ENCODE results near the gene TMEM81. TPM values are rescaled to one million over a fixed set of nuclear protein-coding genes. Genes with fewer than 3 reads are reported as not detected.

The TMEM81 gene, protein sequence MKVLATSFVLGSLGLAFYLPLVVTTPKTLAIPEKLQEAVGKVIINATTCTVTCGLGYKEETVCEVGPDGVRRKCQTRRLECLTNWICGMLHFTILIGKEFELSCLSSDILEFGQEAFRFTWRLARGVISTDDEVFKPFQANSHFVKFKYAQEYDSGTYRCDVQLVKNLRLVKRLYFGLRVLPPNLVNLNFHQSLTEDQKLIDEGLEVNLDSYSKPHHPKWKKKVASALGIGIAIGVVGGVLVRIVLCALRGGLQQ
- total RNA-seq = 3.3 TPM

DNA sequence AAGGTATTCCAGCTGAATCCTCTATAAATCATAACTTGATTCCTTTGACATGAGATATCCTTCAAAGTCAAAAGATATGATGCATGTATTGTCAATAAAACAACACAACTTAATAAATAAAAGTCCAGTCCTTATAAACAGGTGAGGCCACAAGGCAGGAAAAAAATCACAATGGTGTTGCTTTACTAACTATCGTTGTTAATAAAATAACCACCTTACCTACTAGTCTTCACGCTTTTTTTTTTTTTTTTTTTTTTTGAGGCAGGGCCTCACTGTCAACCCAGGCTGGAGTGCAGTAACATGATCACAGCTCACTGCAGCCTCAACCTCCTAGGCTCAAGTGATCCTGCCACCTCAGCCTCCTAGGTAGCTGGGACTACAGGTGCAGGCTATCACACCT, at the start of gene TMEM81:
TSS of gene TMEM81 (minus strand) at position 101 of the 400 bp plus-strand sequence. CDS start 140 bp downstream, outside the sequence.
- FAIRE-seq = no peak

DNA sequence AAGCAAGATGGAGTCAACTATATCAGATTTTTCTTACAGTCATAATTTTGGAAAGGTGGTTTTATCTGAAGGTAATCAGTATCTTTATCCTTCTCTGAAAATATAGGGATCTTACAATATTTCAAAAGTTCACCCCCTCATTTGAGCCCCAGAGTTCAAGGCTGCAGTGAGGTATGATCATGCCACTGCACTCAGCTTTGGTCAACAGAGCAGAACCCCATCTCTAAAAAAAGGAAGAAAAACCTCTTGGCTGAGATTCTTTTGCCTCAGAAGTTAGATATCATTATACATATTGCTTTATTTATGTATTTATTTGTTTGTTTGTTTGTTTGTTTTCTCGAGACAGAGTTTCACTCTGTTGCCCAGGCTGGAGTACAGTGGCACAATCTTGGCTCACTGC, 49.0 kb upstream of the TMEM81 start:
- DNase-seq (ENCODE audit: low spot score in 2 of 2) (no peak), FAIRE-seq (no peak)

More for the DNA sequence above, at the start of gene TMEM81:
- DNase-seq (ENCODE audit: low spot score in 2 of 2) = no peak

DNA sequence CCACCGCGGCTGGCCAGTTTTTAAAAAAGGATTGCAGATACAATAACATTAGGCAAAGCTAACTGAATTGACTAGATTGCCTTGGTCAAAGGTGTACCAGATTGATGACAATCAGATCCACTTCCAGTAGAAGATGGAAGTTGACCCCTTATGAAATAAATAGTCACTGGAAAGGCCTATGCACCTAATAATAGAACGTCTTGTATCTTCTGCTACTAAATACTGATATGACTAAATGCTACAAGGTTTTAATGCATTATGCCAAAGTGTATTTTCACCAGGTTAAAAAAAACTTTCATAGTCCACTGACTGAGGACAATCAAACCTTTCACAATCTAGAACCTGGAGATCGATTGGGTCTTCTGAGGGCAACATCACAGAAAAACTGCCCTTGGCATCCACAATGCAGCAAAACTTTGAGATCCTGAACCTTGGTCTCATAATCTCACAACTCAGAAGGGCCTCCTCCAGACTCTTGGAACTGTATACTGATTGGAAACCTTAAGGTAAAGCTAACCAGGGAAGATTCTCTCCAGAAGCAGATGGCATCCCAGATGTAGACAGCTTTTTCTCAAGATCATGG, 45.3 kb upstream of the TMEM81 start:
- FAIRE-seq = no peak
- DNase-seq (ENCODE audit: low spot score in 2 of 2) = no peak

DNA sequence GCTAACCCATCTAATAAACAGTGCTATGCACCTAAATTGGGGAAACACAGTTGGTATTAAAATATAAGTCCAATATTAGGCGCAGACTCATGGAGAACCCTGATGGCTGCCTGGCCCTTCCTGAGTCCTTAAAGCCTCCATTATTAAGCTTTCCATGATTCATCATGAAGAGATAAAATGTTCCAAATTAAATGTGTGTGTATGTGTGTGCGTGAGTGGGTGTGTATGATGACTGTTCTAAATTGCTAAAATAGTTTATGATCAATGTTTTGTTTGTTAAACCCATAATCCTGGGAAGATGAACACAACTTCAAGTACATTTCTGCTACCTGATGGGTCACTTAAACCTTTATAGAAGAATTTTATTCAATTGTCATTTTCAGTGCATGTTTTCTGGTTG, 43.8 kb upstream of the TMEM81 start:
- FAIRE-seq (no peak), DNase-seq (ENCODE audit: low spot score in 2 of 2) (no peak)

DNA sequence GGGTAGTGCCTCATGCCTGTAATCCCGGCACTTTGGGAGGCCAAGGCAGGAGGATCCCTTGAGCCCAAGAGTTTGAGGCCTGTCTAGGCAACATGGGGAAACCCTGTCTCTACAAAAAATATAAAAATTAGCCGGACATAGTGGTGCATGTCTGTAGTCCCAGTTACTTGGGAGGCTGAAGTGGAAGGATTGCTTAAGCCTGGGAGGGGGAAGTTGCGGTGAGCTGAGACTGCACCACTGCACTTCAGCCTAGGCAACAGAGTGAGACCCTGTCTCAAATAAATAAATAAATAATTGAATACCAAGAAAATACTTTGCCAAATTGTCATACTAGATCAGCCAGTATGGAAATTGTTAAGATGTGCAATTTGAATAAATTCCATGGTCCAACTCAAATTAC, 43.4 kb upstream of the TMEM81 start:
- DNase-seq (ENCODE audit: low spot score in 2 of 2) (no peak), FAIRE-seq (no peak)

DNA sequence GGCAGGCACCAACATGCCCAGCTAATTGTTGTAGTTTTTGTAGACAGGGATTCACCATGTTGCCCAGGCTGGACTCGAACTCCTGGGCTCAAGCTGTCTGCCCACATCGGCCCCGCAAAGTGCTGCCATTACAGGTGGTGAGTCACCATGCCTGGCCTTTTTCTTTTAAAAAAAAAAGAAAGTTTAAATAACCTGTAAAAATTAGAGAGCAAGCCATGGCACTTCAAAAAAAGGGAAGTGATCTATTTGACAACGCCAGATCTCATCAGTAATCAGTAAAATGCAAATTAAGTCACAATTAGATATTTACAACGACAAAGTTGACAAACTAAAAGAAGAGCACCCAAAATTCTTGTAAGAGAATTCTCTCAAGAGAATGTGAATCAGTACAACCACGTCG, 40.5 kb upstream of the TMEM81 start:
- FAIRE-seq (no peak), DNase-seq (ENCODE audit: low spot score in 2 of 2) (no peak)

DNA sequence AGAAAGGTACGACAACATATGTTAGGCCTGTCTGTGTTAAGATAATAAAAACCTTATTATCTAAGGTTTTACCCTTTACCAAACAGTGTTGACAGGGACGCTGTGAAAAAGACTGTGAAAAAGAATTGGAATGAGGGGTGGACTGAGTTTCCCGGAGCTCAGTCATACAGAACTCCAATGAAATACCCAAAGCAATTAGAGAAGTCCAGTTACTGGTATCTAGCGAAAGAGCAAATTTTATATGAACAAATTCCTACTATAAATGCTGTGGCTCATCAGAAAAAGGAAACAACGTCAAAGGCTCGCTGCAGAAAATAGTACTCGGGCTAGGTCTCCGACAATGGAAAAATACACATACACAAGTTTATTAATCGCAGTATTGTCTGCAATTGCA, 38.2 kb upstream of the TMEM81 start:
- DNase-seq (ENCODE audit: low spot score in 2 of 2) = no peak
- no peak for FAIRE-seq

DNA sequence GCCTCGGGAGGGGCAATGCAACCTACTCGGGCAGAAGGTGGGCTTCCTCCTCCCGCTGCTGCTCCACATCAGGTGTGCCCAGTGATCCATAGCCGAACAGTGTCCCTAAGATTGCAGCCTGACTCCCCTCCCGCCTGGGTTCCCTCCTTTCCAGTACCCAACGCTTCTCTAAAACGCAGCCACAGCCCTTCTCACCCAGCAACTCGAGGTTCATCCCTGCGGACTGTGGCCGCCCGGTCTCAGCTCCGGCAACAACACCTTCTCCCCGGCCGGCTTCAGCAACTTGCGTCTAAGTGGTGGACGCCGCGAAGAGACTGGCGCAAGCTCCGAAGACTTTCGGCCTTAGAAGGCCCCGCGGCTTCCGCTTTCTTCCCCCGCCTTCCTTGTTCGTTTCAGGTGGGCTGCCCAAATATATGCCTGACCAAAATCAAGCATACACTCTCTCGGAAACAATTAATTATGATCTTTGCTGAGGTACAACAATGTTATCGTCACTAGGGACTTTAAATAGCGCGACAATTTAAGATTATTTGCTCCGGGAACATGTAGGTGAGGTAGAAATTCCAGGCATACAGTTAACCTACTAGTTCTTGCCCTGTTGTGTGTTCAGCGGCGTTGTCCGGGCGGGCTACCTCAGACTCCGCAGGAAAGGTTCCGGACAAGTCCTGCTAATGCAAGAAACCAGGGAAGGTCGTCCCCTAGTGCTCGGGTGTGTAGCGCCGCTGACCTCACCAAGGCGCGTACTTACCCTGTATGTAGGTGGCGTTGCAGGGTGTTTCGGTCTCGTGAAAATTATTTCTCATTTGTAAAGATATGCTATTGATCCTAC, 37.6 kb upstream of the TMEM81 start, which contains the start of gene RBBP5:
TSS of gene RBBP5 (minus strand) at position 319 of the 829 bp plus-strand sequence. CDS start at position 214, 105 bp downstream.
- peak; percentile 56 to 77 for DNase-seq (ENCODE audit: low spot score in 2 of 2)
- no peak for FAIRE-seq

DNA sequence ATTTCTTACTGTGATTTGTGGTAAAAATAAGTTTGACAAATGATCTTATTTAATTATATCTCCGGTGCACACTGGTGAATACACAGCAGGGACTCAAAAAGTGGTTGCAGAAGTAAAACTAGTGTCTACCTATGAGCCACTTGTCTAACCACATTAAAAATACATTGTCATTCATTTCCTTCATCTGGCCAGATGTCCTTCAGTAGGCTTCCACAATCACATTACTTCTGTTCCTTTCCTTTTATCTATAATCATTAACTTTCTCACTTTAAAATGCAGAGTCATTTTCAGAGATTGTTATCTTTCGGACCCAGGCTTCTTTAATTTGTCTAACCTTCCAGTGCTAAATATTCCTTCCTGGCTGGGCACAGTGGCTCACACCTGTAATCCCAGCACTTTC, 34.5 kb upstream of the TMEM81 start:
- no peak for FAIRE-seq
- DNase-seq (ENCODE audit: low spot score in 2 of 2) = no peak

DNA sequence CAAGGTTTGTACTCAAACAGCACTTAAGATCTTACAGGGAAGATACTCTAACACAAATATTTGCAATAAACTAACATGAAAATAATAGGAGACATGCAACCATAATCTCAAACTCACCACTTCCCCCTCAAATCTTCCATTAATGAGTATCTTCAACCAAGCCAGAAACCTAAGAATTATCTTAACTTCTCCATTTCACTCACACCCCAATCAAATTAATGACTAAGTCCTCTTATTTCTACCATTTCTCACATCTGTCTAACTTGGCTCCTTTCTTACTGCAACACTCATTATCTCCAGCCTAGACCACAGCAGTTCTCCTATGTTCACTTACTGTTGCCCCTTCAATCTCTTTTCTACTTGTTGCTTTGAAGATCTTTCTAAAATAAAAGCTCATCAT, 27.1 kb upstream of the TMEM81 start:
- FAIRE-seq (no peak), DNase-seq (ENCODE audit: low spot score in 2 of 2) (no peak)

DNA sequence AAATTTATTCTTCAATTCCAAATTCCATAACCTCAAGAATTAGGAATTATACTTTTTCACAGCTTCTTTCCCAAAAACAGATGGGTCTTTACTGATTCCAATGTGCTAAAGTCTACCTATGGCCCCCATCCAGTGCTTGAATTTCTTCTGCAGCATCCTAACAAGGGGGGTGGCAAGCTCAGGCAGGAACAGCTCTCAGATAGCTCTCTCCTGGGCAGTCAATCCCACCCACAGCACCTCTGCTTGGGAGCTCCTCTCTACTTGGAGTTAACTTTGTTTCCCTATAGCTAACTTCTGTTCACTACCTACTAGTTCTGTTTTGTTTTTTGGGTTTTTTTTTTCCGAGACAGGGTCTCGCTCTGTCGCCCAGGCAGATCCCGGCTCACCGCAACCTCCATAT, 25.5 kb upstream of the TMEM81 start:
- DNase-seq (ENCODE audit: low spot score in 2 of 2) = no peak
- FAIRE-seq = no peak

DNA sequence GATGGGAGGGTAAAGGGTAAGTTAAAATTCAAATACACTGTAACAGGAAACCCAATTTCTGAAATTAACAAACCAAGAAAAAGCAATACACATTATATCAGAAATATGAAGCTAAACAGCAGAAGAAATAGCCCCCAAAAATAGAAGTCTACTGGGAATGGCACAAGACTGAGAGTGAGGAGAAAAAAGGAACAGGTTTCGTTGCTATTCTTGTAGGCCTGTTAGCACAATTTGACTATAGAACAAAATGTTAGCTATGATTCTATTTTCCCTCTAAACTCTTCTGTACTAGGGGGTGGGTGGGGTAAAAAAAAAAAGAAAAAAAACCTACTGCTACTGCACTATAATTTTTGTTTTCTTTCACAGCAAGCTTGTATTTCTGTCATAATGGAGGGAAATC, 25.0 kb upstream of the TMEM81 start:
- no peak for FAIRE-seq

DNA sequence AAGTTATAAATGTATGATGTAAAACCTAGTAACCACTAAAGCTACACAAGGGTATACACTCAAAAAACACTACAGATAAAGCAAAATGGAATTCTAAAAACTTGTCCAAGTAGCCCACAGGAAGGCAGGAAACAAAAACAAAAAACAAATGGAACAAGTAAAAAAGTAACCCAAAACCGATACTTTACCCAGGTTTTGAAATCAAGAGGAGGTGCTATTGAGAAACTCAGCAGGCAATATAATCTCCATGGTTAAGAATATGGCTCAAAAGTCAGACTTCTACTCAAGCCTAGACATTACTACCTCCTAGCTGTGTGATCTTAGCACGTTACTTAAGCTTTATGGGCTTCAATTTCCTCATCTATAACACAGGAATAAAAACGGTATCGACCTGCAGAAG, 24.2 kb upstream of the TMEM81 start:
- DNase-seq (ENCODE audit: low spot score in 2 of 2) = no peak
- no peak for FAIRE-seq

More for the DNA sequence above, 25.0 kb upstream of the TMEM81 start:
- DNase-seq (ENCODE audit: low spot score in 2 of 2) = no peak

DNA sequence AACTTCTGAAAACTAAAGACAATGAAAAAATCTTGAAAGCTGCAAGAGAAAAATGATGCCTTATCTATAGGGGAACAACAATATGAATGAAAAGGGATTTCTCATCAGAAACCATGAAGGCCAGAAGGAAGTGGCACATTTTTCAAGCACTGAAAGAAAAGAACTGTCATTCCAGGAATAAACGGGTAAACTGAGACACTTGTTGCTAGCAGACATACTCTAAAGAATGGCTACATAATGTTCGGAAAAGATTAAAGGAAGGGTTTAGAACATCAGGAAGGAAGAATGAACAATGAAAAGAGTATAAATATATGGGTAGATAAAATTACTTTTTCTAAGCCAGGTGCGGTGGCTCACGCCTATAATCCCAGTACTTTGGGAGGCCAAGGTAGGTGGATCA, 23.1 kb upstream of the TMEM81 start:
- DNase-seq (ENCODE audit: low spot score in 2 of 2) = no peak
- FAIRE-seq = no peak

DNA sequence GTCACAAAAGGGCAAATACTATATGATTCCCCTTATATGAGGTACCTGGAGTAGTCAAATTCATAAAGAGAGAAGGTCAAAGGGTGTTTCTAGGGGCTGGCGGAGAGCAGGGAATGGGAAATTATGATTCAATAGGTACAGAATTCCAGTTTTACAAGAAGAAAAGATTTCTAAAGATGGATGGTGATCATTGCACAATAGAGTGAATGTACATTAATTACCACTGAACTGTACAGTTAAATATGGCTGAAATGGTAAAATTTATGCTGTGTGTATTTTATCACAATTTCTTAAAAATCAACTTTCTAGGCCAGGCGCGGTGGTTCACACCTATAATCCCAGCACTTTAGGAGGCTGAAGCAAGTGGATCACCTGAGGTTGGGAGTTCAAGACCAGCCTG, 18.1 kb upstream of the TMEM81 start:
- FAIRE-seq = no peak
- DNase-seq (ENCODE audit: low spot score in 2 of 2) = no peak

DNA sequence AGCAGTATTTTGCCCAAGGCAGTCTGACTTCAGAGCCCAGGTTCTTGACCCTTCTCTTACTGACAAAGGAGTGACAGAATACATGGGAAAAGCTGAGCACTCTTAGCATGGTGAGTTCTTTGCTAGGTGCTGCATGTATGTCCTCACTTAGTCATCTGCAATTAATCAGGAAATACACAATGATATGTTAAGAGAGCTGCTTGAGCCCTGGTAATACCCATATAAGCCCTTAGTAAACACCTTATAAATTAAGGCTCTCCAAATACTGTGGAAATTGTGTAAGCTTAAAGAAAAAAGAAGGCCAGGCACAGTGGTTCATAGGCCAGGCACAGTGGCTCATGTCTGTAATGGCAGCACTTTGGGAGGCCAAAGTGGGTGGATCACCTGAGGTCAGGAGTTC, 14.0 kb upstream of the TMEM81 start:
- no peak for DNase-seq (ENCODE audit: low spot score in 2 of 2)
- FAIRE-seq = no peak

DNA sequence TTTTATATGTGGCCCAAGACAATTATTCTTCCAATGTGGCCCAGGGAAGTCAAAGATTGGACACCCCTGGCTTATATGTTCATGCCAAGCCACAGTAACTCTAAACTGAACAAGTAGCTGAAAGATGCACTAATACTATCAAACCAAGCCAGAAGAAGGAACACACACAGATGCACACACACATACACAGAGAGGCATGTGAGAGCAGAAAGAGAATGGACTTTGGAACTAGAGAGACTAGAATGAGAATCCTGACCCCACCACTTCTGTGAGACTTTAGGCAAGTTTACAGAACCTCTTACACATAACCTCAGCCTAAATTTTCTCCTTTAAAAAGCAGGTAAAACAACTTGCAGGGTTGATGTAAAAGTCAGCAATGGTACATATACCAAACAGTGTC, 11.2 kb upstream of the TMEM81 start:
- FAIRE-seq = no peak
- no peak for DNase-seq (ENCODE audit: low spot score in 2 of 2)

DNA sequence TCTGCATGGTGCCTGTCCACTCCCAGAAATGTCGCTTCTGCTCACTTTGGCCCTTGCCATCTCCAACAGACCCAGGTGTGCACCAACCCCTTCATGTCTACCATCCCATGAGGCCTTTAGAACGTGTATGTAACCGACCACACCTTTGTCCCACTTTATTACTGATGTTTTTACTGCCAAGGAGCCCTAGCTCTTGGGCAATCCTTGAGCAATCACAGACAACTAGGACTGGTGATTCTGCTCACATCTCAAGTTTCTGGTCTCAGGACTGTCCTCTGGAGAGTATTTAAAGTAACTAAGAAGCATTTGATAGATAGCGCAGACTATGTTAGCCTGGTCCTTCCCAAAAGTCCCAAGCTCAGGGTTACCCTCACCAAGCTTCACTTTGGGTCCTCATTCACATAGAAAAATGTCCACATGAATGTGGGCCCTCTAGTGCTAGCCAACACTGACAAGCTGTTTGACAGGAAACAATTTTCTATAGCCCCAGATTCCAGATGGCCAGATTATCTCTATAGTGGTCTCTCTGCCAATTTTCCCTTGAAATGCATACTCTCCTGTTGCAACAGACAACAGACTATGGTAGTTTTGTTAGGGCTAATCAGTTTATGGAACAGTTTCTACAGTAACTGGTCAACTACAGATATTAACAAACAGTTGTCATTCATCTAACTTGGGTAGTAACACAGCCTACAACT, 6.9 kb upstream of the TMEM81 start:
- no peak for FAIRE-seq
- no peak for DNase-seq (ENCODE audit: low spot score in 2 of 2)

DNA sequence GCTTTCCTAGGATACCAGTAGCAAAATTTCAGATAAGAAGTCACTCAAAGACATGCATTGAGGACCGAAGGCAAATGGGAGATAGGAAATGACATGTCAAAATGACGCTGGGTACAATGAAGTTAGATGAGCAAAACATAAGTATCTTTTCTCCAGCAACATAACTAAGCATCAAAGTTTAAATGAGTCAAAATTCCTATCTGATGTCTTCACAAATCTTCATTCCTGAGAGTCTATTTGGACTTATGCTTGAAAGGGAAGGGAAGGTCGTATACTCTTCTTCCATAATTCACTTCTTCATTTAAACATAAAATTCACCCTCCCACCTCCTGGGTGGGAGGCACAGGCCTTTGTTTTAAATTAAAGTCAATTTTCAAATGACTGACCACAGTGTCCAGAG, 4.1 kb upstream of the TMEM81 start:
- FAIRE-seq = no peak

DNA sequence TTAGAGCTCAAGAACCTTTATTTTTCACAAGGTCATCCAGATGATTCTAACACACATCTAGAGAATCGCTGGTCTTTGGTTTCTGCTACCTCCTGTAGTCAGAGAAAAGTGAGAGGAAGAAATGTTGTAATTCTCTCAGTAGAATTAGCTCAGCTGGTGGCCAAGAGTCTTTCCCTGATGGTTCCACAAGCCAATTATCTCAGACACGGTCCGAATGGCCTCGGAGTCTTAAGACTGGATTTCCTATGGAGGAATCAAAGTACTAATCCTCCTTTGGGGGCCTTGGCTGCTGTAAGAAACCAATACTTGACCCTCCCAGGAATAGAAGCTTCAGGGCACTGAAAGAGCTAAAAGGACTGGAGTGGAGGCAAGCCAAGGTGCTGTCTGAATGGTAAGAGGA, 1.8 kb downstream of the TMEM81 start:
- DNase-seq (ENCODE audit: low spot score in 2 of 2) = no peak
- FAIRE-seq = no peak

More for the DNA sequence above, 4.1 kb upstream of the TMEM81 start:
- no peak for DNase-seq (ENCODE audit: low spot score in 2 of 2)

DNA sequence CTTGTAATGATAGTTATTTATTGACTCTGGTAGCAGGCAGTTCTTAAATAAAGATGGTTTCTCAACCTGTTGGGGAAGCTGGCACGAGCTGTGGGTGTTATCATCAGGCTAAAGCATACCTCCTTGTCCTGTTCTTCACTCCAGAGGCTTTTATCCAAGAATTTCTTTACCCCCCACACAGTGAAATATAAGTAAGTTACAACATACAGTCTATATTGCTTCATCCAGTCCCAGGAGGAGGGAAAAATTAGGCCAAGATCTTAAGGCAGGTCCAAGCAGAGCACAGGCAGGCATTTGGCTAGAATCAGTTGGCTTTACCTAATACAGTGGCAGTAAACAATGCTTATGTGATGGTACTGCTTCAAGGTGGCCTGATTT, 6.3 kb downstream of the TMEM81 start:
- DNase-seq (ENCODE audit: low spot score in 2 of 2) = no peak
- no peak for FAIRE-seq

Data from frontal cortex (tissue), 4 donors.